Daoy (cell line): ENCODE measurements around the gene KIF26B. TPM values are rescaled to one million over a fixed set of nuclear protein-coding genes. Genes with fewer than 3 reads are reported as not detected.
A peak's percentile ranks its signal among the peaks of the same experiment; 100 is the strongest.

Source experiments
- DNase-seq: peaks from one replicate; pipeline ENCODE4 v3.0.0-alpha.2; 2015; ENCODE audit warnings: low read depth
- total RNA-seq: library from RNA; depleted of rRNA; stranded (reverse); fragments of >200 nt; shearing (Covaris generic); gene quantifications from 2 replicates; pipeline ENCODE4 v1.2.3, GENCODE V29; 2014

Gene KIF26B
- total RNA-seq, 1 experiment from 2014 or later: 1.1 TPM

DNA sequence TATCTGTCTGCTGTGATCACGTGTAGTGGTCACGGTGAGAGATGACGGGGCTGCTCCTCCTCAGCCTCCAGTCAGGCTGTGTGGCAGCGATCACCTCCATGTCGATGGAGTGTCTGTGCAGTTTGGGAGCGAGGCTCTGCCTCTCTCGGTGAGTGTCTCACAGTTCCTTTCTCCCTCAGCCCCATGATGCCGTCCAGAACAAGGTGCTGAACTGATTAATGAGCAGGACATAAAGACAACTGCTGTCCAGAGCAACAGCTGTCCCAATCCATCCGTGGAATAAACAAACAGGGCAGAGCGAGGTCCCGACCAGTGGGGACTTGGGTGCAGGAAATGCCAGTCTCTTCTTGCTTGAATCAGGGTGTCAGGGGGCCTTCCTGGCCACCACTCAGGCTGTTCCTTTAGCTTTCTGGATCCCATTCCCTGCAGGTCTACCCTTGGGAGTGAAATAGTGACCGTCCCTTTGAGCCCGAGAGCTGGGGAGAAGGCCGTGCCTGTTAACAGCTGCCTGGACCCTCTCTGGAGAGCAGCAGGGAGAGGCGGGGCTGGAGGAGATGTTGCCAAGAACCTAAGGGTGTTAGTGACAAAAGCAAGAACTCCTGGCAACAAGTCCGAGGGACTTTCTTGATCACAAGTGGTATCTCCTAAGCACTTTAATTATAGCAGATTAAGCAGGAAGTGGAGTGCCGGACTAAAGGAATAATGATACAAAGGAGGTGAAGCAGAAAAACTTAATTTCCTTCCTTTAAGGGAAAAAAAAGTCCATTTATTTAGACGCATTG, 443.9 kb downstream of the KIF26B start:
- DNase-seq: no peak

DNA sequence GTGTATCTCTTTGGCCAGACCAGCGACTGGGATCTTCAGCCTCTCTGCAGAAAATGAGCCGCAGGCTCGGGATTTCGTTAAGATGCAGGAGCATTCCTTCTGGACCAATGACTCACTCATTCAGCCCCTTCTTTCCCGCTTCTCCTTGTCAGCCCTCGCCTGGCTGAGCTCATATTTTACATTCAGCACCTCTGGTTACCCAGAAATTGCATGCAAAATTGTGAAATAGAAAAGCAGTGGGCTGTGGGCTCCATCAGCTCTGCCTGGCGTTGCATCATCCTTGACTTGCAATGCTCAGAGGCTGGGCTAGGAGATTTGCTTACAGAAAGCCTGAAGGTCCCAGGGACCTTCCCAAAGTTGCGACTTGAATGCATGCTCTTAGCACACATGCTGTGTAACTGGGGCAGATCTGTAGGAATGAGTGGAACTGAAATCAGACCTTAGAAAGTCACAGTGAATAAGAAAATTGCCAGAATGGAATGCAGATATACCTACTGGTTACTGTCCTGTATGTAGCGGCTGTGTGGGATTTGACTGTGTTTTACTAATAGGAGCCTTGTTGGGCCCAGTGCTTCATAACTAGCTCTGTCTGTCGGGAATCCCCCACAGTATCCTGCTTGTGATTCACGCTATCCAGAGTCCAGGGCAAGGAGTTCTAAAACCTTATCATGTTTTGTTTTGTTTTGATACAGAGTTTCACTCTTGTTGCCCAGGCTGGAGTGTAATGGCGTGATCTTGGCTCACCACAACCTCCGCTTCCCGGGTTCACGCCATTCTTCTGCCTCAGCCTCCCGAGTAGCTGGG, 444.8 kb downstream of the KIF26B start:
- peak; percentile 60 for DNase-seq

DNA sequence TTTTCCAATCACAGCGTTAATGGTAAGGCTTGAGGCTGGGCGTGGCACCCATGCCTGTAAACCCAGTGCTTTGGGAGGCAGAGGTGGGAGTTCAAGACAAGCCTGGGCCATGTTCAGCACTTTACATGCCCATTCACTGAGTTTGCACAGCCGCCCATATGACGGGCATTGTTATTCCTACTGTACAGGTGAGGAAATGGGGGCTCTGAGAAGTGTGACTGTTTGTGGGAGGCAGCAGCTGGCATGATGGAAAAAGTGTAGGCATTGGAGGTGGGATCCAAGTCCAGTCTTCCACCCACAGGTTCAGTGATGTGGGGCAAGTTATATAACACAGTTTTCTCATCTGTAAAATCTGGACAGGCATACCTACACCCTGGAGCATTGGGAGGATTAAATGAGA, 445.9 kb downstream of the KIF26B start:
- DNase-seq: no peak

- no peak for DNase-seq
Measured at GRCh38 chr1:245603311-245603865, 448.6 kb downstream of the KIF26B start.

- DNase-seq: no peak
Measured at GRCh38 chr1:245604979-245605378, 450.2 kb downstream of the KIF26B start.

DNA sequence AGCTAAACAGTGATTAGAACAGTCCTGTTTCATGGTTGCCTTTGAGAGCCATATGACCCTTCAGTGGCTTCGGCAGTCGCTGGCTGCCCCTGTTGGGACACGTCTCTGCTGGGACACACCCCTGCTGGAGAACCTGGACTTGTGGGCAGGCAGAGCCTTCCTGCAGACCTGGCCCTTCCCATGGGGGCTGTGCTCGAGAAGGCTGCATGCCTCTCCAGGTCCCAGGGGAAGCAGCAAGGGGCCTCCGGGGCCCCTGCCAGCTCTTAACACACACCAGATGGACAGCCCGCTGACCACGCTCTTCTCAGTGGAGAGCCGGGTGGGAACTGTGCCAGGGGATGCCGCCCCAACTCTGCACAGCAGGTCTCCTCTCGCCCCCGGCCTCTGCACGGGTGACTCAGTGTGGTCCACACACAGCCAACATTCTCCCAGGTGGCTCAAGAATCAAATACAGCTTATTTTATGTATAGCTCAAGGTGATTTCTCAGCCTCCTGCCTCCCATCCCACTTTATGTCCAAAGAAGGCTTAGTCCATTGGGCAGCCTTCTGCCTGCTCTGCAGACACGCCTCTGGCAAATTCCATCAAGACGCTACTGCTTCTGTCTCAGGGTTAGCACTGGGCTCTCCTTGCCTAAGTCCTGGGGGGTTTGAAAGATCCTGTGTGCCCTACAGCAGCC, 450.8 kb downstream of the KIF26B start:
- DNase-seq: peak; percentile 74

DNA sequence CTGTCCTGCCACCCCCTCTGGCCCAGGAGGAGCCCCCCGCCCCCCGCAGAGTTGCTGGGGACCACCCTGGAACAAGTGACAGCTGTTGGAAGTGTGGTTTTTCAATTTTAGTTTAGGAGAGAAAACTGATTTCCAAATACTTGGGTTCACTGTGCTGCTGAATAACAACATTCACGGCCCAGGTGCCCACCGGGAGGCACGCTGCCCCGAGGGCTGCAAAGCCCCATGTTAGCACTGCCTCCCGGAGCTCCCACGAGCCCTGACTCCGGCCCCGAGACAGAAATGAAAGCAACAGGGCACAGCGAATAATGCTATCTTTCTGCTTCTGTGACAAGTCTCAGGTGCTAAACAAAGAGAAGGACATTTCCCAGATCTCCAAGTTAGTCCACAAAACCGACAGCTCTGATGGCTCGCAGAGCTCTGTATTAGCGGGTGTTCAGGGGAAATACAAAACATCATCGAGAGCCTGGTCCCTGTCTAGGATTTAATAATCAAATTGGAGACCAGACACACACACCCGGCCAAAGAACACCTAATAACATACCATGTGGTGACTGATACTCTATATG, 451.5 kb downstream of the KIF26B start:
- no peak for DNase-seq

- DNase-seq: no peak
Measured at GRCh38 chr1:245608271-245608670, 453.5 kb downstream of the KIF26B start.

GRCh38 chr1:245609354-245610150, 454.8 kb downstream of the KIF26B start:
- no peak for DNase-seq

- DNase-seq: no peak
Measured at GRCh38 chr1:245611251-245611650, 456.5 kb downstream of the KIF26B start.

GRCh38 chr1:245614476-245614875, 459.7 kb downstream of the KIF26B start:
- no peak for DNase-seq

GRCh38 chr1:245615001-245615400, 460.2 kb downstream of the KIF26B start:
- DNase-seq: no peak

- peak; percentile 34 for DNase-seq
Measured at GRCh38 chr1:245621589-245621988, 466.8 kb downstream of the KIF26B start.

DNA sequence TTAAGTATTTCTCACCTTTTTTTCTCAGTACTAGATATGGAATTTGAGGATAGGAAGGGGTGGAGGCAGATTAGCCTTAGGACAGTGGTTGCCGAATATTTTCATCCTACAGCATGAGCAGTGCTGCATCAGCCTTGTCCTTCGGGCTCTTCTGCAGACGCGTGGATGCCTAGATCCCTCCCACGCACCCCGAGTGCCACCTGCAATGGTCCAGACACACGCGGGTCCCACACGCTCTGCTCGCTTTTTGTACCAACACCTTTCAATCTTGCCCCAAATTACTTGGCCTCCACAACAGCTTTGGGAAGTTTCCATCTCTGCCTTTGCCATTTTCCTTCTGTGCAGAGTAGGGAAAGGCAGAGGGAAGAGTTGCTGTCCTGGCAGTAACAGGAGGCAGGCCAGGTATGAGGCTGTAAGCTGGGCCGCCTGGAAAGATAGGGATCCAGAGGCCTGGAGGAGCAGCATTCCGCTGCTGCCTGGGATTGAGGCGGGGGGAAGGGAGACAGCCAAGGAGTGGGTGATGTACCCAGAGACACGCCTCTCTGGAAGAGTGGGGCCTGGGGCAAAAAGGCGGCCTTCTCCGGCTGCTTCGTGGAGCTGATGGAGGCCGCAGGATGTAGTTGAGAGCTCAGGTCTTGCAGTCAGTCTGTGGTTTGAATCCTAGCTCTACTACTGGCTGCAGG, 467.7 kb downstream of the KIF26B start:
- no peak for DNase-seq

DNA sequence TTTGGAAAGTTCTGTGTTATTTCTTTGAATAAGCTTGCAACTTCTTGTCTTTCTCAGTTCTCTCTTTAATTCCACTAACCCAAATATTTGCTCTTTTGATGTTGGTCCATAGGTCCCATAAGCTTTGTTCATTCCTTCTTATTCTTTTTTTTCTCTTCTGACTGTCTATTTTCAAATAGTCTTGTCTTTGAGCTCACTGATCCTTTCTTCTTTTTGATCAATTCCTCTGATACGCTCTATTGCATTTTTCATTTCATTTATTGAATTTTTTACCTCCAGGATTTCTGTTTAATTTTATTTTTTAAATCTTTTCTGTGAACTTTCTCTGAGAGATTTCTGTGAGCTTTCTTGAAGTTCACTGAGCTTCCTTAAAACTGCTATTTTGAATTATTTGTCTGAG, 486.6 kb downstream of the KIF26B start:
- DNase-seq: no peak

DNA sequence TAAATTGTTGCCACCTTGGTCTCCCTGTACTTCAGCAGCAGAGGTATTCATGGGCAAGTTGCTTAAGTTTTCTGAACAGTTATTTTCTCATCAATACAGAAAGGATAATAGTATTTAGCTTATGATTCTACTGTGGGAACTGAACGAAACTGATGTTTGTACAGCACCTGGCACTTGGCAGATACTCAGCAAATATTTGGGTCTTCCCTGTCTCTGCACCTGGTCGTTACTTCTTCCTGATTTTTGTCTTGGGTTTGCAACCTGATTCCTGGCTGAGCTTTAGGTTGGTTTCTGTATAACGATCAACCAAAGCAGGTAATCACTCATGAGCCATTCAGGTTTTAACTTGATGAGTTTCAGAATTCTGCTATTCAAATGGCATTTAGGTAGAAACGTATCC, 490.6 kb downstream of the KIF26B start:
- DNase-seq: no peak

GRCh38 chr1:245645894-245646293, 491.1 kb downstream of the KIF26B start:
- no peak for DNase-seq

DNA sequence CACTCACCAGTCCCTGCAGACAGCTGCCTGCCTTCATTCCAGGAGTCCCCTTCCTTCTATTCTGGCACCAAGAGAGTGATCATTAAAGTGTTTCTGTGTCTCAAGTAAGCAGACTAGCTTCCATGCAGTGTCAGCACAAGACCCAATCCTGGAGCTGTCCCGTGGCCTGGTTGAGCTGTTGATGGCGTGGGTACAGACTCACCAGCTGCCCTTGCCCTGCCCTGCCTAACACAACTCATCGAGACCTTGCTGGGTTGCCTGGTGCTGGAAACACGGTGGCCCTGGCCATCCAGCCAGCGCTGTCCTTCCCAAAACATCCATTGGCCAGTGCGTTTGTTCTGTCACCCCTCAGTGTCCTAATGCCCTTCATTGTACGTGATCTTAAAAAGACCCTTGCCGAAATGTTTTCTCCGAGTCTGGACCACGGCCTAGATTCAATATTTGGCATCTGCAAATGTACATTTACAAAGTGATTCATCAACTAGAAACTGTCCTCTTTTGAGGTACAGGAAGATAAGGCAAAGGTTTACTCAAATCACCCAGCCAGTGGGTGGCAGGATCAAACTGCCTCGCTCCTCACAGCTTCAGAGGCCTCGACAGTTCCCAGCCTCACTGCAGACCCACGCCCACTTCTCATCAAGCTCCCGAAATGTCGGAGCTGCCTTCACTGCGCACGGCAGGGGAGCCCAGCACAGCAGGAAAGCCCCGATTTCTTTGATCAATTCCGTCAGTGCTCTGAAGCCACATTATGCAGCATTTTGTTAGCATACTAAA, 494.2 kb downstream of the KIF26B start:
- DNase-seq: no peak

- DNase-seq: no peak
Measured at GRCh38 chr1:245649666-245650065, 494.9 kb downstream of the KIF26B start.
